Panc1 (cell line): ENCODE results near the gene SNX1. TPM values are rescaled to one million over a fixed set of nuclear protein-coding genes. Genes with fewer than 3 reads are reported as not detected.

Experiments
- ATAC-seq: fragments of 200-7000 bp; cut with Tn5 transposase; 2 replicates; pipeline ENCODE4 v1.9.1; 2020; ENCODE audit warnings: mild to moderate bottlenecking, moderate library complexity
- BruUV-seq: library from RNA; stranded (reverse); fragments of 400-500 nt; replicated peaks from 2 replicates; lab custom pipeline; 2021; lab: Mats Ljungman, UMichigan
- CTCF ChIA-PET: fragments of 300-600 bp; sonication (Branson Sonifier 250); formaldehyde crosslinking; loops from one replicate; lab custom pipeline; 2022; ENCODE audit warnings: antibody characterized with exemption; lab: Charles Lee
- POLR2A ChIA-PET: fragments of 300-600 bp; sonication (Branson Sonifier 250); formaldehyde crosslinking; loops from one replicate; lab custom pipeline; 2022; ENCODE audit warnings: antibody characterized with exemption; lab: Charles Lee
- DNase-seq: peaks from one replicate; pipeline ENCODE4 v3.0.0-alpha.2; 2010; ENCODE audit warnings: low read depth, low spot score
- H3K27ac ChIP-seq: 2 replicates; pipeline ENCODE4 v1.5.1; 2011; ENCODE audit warnings: mild to moderate bottlenecking, low read length, inconsistent platforms
- H3K27me3 ChIP-seq: fragments of 200-500 bp; sonication (Bioruptor generic); 2 replicates; pipeline ENCODE4 v1.6.0; 2014; ENCODE audit warnings: low read length, inconsistent platforms; ENCODE audit not compliant: control insufficient read depth, insufficient read depth
- H3K36me3 ChIP-seq: fragments of 200-500 bp; sonication (Bioruptor generic); 2 replicates; pipeline ENCODE4 v1.5.1; 2014; ENCODE audit warnings: inconsistent platforms, mild to moderate bottlenecking, low read length, moderate library complexity; ENCODE audit not compliant: control insufficient read depth, insufficient read depth
- H3K4me1 ChIP-seq: 2 replicates; pipeline ENCODE4 v1.5.1; 2011; ENCODE audit warnings: inconsistent platforms, mild to moderate bottlenecking, low read length, moderate library complexity; ENCODE audit not compliant: control insufficient read depth, insufficient read depth
- H3K4me3 ChIP-seq, 2 experiments: 2 replicates each; pipeline ENCODE4 v1.5.1; 2011 to 2012; ENCODE audit warnings: low read depth in 2 of 2, low read length in 2 of 2, mild to moderate bottlenecking in 2 of 2, inconsistent platforms in 1 of 2, moderate library complexity in 1 of 2
- H3K9me3 ChIP-seq: fragments of 200-500 bp; sonication (Bioruptor generic); 2 replicates; pipeline ENCODE4 v1.5.1; 2014; ENCODE audit warnings: low read depth, mild to moderate bottlenecking, inconsistent platforms, low read length, moderate library complexity; ENCODE audit not compliant: control insufficient read depth, insufficient read depth
- POLR2AphosphoS5 ChIP-seq: IDR thresholded peaks from 2 replicates; pipeline ENCODE4 v1.6.1; 2012; ENCODE audit warnings: mild to moderate bottlenecking, low read depth, low read length, moderate library complexity
- SIN3A ChIP-seq: IDR thresholded peaks from 2 replicates; pipeline ENCODE4 v1.6.1; 2012; ENCODE audit warnings: low read depth, mild to moderate bottlenecking, low read length, moderate library complexity, borderline replicate concordance; ENCODE audit not compliant: insufficient read depth
- TCF7L2 ChIP-seq: IDR thresholded peaks from 2 replicates; pipeline ENCODE4 v1.6.1; 2011; ENCODE audit warnings: mild to moderate bottlenecking, low read depth, low read length, inconsistent platforms
- in situ Hi-C: cut with HindIII; loops from 2 replicates; pipeline ENCODE4 v1.10.0; 2016; ENCODE audit warnings: low sequenced_read_pairs, low pct_unique_long_range_greater_than_20kb
- intact Hi-C: fragments of 100-400 bp; cut with micrococcal nuclease; formaldehyde crosslinking; loops from one replicate; pipeline ENCODE4 v1.10.0; 2022; ENCODE audit not compliant: unreplicated experiment
- total RNA-seq: library from RNA; stranded (reverse); gene quantifications from one replicate; pipeline ENCODE4 v1.2.1, GENCODE V29; 2021; ENCODE audit not compliant: unreplicated experiment
- TF ChIP-seq, protein P1 (sequence below), 2 experiments: IDR thresholded peaks; 2 replicates each; pipeline ENCODE4 v1.6.1; 2011 to 2012; ENCODE audit warnings: low read depth in 2 of 2, control low read depth in 1 of 2, low read length in 1 of 2, mild to moderate bottlenecking in 1 of 2, moderate library complexity in 1 of 2; ENCODE audit not compliant: insufficient read depth in 1 of 2
- TF ChIP-seq, protein P2 (sequence below): fragments of 450-650 bp; IDR thresholded peaks from 2 replicates; pipeline ENCODE4 v1.5.1; 2017; ENCODE audit warnings: mild to moderate bottlenecking

The SNX1 gene
- total RNA-seq, 1 experiment from 2014 or later, result 96.2 TPM

GRCh38 chr15:64153480-64154367 lies 57.9 kb downstream of the SNX1 start:
- ATAC-seq (peak; percentile 88), DNase-seq (peak; percentile 72)
- in situ Hi-C loops, result no loop called here
- no peak for TF ChIP-seq TCF7L2
- TF ChIP-seq POLR2AphosphoS5, result peak; percentile 87
- TF ChIP-seq, protein P1, sequence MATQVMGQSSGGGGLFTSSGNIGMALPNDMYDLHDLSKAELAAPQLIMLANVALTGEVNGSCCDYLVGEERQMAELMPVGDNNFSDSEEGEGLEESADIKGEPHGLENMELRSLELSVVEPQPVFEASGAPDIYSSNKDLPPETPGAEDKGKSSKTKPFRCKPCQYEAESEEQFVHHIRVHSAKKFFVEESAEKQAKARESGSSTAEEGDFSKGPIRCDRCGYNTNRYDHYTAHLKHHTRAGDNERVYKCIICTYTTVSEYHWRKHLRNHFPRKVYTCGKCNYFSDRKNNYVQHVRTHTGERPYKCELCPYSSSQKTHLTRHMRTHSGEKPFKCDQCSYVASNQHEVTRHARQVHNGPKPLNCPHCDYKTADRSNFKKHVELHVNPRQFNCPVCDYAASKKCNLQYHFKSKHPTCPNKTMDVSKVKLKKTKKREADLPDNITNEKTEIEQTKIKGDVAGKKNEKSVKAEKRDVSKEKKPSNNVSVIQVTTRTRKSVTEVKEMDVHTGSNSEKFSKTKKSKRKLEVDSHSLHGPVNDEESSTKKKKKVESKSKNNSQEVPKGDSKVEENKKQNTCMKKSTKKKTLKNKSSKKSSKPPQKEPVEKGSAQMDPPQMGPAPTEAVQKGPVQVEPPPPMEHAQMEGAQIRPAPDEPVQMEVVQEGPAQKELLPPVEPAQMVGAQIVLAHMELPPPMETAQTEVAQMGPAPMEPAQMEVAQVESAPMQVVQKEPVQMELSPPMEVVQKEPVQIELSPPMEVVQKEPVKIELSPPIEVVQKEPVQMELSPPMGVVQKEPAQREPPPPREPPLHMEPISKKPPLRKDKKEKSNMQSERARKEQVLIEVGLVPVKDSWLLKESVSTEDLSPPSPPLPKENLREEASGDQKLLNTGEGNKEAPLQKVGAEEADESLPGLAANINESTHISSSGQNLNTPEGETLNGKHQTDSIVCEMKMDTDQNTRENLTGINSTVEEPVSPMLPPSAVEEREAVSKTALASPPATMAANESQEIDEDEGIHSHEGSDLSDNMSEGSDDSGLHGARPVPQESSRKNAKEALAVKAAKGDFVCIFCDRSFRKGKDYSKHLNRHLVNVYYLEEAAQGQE (IDR thresholded peaks at IDR 0.05; ENCODE audit: insufficient read depth in 1 of 2, low read depth in 2 of 2, low read length in 1 of 2), result 0 out of 4 replicates have a peak, but pooled peaks of 1 of the 2 experiments have one; percentile 30
- TF ChIP-seq SIN3A, result no peak
- TF ChIP-seq, protein P2, sequence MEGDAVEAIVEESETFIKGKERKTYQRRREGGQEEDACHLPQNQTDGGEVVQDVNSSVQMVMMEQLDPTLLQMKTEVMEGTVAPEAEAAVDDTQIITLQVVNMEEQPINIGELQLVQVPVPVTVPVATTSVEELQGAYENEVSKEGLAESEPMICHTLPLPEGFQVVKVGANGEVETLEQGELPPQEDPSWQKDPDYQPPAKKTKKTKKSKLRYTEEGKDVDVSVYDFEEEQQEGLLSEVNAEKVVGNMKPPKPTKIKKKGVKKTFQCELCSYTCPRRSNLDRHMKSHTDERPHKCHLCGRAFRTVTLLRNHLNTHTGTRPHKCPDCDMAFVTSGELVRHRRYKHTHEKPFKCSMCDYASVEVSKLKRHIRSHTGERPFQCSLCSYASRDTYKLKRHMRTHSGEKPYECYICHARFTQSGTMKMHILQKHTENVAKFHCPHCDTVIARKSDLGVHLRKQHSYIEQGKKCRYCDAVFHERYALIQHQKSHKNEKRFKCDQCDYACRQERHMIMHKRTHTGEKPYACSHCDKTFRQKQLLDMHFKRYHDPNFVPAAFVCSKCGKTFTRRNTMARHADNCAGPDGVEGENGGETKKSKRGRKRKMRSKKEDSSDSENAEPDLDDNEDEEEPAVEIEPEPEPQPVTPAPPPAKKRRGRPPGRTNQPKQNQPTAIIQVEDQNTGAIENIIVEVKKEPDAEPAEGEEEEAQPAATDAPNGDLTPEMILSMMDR, result peak; percentile 99
- POLR2A ChIA-PET, result no interaction called here
- Histone ChIP-seq H3K36me3 (peaks cover 3% of the 10 kb centered on the region; the same call in 1 of the 2 replicates), H3K27me3 (no peaks in the 10 kb centered on the region), H3K4me1 (peaks cover 9% of the 10 kb centered on the region), H3K4me3 (no peak overlapping the region), H3K9me3 (no peaks in the 10 kb centered on the region), H3K27ac (peak overlapping the region; percentile 62)
- no TSS peak for BruUV-seq
- CTCF ChIA-PET, result interaction anchor here (0.5 to 2.2 kb wide), 18 partner anchors 9 to 671 kb away, joined by 3 to 12 read pairs (median 5); partner anchors contain the start of genes CIAO2A and PPIB
- intact Hi-C loops, result no loop called here

DNA sequence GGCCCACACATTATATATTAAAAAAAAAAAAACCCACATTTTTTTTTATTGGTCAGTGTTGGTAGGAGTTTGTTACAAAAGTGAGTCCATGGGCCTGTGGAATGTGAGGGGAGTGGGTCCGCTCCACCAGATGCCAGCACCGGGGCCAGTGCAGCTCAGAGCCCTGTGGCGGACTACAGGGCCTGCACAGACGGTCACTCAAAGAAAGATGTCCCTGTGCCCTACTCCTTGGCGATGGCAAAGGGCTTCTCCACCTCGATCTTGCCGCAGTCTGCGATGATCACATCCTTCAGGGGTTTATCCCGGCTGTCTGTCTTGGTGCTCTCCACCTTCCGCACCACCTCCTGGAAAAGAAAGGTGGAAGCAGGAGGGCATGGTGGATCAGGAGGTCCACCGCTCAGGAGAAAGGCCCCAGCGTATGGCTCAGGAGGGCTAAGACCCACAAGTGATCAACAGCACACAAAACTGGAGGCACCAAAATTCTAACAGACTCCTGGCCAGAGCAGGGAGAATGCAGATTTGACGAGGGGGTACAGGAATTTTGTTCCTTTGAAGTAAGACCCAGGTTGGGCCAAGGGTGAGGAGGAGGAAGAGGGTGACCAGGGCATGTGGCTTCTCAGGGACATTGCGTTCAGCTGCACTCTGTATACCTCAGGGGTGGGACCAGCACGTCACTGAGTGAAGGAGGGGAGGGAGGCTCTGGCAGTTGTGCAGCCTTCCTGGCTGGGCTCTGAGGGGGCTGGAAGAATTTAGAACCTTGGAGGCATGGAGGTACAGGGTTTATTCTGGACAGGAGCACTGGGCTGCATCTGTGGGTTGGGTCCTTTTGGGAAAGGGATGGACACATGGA lies 60.2 kb downstream of the SNX1 start:
- in situ Hi-C loops, result no loop called here
- Histone ChIP-seq H3K4me1 (peaks cover 9% of the 10 kb centered on the region), H3K36me3 (peaks cover 13% of the 10 kb centered on the region), H3K27me3 (no peaks in the 10 kb centered on the region), H3K9me3 (no peaks in the 10 kb centered on the region), H3K27ac (no peak overlapping the region), H3K4me3 (no peak overlapping the region)
- ChIA-PET CTCF (no interaction called here), POLR2A (interaction anchor here (0.5 to 0.7 kb wide), 3 partner anchors 7 to 487 kb away, joined by 3 to 6 read pairs (median 6); partner anchors contain the start of gene PPIB)
- no peak for TF ChIP-seq SIN3A
- TF ChIP-seq TCF7L2, result no peak
- TF ChIP-seq, protein P2, result no peak
- TF ChIP-seq, protein P1 (IDR thresholded peaks at IDR 0.05; ENCODE audit: insufficient read depth in 1 of 2, low read depth in 2 of 2, low read length in 1 of 2), result no peak
- TF ChIP-seq POLR2AphosphoS5, result no peak; the same call in 1 of the 2 replicates
- BruUV-seq, result TSS peak; percentile 60
- DNase-seq, result no peak
- intact Hi-C loops, result no loop called here
- no peak for ATAC-seq
